Stromal cell of bone marrow (primary cell): ENCODE measurements around the gene CCDC136.

Source experiments
- DNase-seq: peaks from one replicate; pipeline ENCODE4 v3.0.0-alpha.2; 2012; ENCODE audit warnings: low read depth

CCDC136 gene

GRCh38 chr7:128831994-128832879, 40.5 kb downstream of the CCDC136 start:
- DNase-seq = no peak

- DNase-seq = no peak
Observed at GRCh38 chr7:128832880-128833147, 41.0 kb downstream of the CCDC136 start.

- DNase-seq = peak; percentile 92
Observed at GRCh38 chr7:128833148-128833945, 41.6 kb downstream of the CCDC136 start.

GRCh38 chr7:128833946-128834325, 42.2 kb downstream of the CCDC136 start:
- DNase-seq = no peak

GRCh38 chr7:128835231-128835751, 43.5 kb downstream of the CCDC136 start:
- no peak for DNase-seq

GRCh38 chr7:128835790-128836641, 44.2 kb downstream of the CCDC136 start:
- no peak for DNase-seq

GRCh38 chr7:128836729-128837348, 45.1 kb downstream of the CCDC136 start:
- DNase-seq = no peak

GRCh38 chr7:128837521-128837921, 45.8 kb downstream of the CCDC136 start:
- DNase-seq = no peak

GRCh38 chr7:128838109-128838779, 46.5 kb downstream of the CCDC136 start:
- no peak for DNase-seq

- DNase-seq = no peak
Observed at GRCh38 chr7:128838981-128839731, 47.4 kb downstream of the CCDC136 start.

- DNase-seq = no peak
Observed at GRCh38 chr7:128839751-128840177, 48.0 kb downstream of the CCDC136 start.

- no peak for DNase-seq
Observed at GRCh38 chr7:128840326-128841170, 48.8 kb downstream of the CCDC136 start.

- DNase-seq = no peak
Observed at GRCh38 chr7:128841171-128841690, 49.5 kb downstream of the CCDC136 start.

GRCh38 chr7:128841921-128842673, 50.3 kb downstream of the CCDC136 start:
- no peak for DNase-seq

- DNase-seq = no peak
Observed at GRCh38 chr7:128842674-128843641, 51.2 kb downstream of the CCDC136 start.

- no peak for DNase-seq
Observed at GRCh38 chr7:128843938-128844621, 52.3 kb downstream of the CCDC136 start.
